Amygdala (tissue), 56 donors: ENCODE results near the gene CUBN.
A peak's percentile ranks its signal among the peaks of the same experiment; 100 is the strongest.

Source experiments
- DNase-seq, 56 donors: peaks; one replicate each; lab custom pipeline; 2025; lab: John Stamatoyannopoulos, UW

CUBN gene

DNA sequence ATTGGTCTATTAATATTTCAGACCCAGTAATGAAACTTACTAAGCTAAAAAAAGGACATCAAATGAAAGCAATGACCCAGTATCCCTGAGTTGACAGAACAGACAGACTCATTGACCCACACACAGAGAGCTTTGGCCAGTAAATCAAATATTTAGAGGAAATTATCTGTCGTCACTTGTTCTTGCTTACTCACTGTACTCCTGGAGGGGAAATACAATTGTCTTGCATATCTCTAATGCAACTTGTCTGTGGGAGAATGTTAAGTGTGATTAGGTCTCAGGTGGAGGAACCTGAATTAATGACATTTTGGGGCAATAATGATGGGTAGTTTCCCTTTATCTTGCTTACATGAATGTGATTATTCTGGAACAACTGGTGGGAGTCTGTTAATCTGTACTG, 80.4 kb downstream of the CUBN start:
- no peak for DNase-seq

DNA sequence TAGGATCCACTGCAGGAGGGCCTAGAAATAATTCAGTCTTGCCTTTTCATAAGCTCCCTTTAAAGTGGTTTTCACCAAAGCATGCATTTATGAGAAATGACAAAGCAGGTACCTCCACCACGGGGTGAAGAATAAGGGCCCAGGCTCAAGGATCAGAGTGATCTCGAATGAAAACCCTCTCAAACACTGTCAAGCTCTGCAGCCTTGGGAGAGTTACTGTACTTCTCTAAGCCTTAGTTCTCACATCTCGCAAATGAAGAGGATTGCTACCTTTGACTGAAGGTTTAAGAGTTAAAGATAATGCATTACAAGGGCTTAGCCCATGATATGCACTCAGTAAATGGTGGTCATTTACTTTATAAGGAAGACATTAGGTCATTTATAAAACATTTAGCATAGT, 81.7 kb downstream of the CUBN start:
- DNase-seq, result no peak

DNA sequence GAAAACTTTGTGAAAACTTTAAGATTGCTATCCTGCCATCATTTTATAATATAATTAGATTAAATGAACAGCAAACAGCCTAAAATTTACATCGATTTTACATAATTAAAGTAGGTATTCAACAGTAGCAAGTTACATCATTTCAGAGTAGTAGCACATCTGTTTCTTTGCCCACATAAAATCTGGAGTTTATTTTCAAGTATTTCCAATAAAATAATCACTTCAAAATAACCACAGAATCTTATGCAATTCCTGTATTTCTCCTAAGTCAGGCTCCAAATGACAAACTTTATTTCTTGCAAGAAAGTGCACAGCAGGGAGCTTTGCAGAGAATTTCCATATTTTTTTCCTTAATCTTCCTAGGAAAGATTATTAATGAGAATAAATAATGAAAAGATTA, 82.6 kb downstream of the CUBN start:
- DNase-seq, result no peak

DNA sequence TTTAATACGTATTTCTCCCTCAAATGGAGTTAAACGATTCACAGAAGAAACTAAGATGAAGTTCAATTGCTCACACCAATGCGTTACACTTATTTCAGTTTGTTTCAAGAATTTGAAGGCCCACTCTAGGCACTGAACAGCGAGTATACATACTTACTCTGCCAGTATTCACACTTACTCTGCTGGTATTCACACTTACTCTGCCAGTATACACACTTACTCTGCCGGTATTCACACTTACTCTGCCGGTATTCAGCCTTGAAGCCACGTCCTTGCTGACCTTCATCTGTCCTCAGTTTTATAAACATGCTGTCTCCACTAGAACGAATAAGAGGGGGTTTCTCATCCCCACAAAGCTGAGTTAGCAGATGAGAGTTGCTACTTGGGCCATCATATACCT, 86.0 kb downstream of the CUBN start:
- DNase-seq, result no peak

DNA sequence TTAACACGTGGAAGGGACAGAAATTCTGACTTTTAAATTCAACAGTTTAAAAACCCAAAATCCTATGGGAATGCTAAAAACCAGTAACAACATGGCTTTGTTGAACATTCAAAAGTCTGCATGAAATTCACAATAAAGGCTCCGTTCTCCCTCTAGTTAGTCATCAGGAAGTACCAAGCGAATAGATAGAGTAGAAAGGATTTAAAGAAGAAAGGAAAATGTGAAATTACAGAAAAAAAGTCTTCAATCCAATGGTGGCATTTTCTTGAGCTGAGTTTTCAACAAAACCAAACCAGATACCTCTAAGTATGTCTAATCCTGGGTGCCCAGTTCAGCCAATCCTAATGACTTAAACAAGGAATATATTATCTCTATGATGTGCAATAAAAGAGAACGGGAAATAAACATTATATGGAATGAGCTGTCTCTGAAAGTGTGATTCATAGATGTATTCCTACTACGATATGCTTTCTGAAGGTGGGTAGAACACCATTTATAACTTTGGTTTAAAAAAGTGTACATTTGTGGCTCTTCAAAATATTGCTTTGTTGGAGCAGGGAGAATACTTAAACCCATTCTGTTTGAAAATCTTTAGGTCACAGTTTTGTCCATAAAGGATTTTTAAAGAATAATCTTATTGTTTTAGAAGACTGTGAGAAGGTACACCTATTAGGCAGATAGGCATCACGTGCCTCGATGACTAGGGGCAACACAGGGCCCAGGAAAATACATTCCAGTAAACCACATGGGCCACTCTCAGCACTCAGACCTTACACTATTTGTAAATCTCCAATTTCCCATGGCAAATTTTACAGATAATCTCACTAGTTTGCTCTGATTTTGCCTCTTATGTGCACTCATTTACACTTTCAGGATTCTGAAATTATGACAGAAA, 87.7 kb downstream of the CUBN start:
- no peak for DNase-seq

DNA sequence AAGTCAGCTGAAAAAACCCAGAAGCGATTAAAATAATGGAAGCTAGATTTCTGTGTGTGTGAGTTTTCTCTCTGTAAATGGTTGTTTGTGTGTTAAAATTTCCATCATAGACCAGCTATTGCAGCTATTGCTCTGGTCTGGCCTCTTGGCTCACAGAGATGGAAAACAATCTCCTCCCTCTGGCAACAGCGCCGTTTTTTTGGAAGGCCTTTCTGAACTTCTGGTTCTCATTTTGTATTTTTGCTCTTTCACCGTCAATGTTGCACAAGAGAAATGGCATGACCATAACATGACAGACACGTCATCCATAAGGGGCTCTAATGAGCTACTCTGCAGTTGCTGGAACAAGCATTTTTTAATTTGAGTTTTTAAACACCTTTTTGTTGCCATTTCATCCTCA, 91.0 kb downstream of the CUBN start:
- DNase-seq, result no peak

DNA sequence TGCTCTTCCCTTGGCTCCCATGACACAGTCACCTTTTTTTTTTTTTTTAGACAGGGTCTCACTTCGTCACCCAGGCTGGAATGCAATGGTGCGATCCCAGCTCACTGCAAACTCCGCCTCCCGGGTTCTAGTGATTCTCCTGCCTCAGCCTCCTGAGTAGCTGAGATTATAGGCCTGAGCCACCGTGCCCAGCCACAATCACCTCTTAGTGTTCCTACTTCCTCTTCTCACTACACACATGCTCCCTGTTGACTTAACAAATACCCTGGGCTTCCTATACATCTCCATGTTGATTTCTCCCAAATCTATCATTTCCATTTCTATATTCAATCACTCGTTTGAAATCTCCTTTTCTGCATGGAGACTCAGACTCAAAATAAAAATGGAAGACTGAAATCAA, 91.7 kb downstream of the CUBN start:
- no peak for DNase-seq

DNA sequence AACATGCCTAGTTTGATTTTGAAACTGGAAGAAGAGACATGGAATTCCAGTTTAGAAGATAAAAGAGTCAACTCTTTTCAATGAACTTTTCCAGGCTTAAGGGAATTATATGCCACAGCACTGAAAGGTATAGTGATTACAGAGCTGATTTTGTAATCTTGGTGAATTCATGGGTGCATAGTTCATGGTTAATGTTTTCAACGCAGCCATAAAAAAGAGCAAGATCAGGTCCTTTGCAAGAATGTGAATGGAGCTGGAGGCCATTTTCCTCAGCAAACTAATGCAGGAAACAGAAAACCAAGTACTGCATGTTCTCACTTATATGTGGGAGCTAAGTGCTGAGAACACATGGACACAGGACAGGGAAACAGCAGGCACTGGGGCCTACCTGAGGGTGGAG, 94.2 kb downstream of the CUBN start:
- DNase-seq, result no peak

DNA sequence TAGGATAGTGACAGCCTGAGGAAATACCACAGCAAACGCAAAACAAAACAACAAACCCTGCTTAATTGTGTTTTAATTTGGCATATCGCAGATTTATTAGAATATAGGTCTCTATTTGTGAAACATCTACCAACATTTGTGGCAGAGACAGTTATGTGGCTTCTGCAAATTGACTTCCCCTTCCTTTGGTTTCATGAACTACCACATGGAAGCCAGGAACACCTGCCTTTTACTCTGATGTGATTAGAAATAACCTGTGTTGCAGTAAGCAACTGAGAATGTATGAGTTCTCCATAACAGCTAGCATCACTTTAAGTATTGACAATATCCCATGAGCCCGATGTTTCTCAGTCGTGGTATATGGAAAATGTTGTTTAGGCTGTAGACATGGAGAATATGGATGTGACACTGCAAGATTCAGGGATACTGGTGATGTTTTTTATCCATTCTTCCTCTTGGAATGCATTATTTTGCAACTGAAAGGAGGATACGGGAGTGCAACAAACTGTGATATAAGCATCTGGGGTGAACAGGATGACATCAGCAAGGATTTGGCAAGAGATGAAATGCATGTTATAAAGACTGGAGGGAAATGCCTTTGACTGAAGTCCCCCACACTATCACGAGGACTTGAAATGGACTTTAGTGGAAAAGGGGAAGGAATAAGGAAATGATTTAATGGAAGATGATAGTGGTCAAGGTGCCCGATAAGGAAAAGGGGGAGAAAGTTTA, 95.9 kb downstream of the CUBN start:
- no peak for DNase-seq

DNA sequence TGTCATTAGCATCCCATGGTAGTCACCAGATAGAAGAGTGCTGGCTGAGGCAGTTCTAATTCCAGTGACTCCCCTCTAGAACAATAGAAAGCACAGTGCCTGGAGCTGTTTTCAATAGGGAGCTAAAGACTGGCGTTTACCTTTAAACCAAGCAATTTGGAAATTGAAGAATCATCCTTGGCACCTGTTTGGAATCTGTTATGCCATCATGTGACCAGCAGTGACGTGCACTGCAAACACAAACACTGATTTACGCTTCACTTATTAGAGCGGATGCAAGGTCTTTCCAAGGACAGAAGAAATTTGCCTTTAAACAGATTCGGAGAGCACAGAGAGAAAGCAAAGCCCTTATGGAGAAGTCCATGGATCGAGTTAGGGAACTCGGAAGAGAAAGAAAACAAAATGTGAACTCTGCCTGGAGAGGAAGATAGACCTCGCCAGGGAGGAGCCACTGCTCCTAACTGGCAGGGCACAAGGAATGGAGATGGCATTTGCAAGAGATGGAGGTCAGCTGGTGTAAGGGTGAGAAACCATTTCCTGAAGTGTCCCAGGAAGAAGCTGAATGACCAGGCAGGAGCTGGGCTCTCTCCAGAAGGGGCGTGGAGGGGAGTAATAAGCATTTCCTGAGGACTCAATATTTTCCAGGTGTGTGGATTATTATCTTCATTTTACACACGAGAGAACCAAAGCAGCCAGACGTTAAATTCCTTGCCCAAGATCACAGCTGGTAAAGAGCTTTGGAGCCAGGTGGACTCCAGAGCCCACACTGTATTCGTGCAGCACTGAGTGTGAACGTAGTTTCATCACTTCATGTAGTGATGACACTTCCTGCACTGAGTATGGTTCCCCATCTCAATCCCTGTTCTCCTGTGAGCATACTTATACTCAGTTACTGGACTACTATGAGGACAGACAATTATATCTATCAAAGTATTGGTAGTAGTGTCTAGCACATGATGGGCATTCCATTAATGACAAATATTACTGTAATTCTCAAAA, 97.7 kb downstream of the CUBN start:
- no peak for DNase-seq

DNA sequence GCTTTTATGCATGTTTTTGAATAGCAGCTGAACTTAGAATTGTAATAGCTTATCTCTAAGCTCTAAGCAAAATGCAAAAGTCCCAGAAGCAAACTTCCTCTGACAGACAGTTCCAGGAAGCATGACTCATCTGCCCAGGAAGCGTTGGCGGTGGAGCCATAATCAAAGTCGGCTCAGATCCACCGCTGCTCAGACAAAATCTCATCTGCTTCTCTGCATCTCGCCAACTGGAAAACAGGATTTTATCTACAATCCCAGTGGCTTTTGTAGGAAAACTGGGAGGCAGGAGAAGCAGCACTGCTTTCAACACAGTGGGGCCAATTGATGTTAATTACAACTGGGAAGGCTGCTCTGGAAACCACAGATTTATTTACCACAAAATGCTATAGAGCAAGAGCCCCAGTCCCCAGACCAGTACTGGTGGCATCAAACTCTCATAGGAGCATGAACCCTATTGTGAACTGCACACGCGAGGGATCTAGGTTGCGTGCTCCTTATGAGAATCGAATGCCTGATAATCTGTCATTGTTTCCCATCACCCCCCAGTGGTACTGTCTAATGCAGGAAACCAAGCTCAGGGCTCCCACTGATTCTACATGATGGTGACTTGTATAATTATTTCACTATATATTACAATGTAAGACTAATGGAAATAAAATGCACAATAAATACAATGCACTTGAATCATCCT, 99.9 kb downstream of the CUBN start:
- DNase-seq, result peak in 33 of 56 donors; percentile 3 to 69 (median 29)

DNA sequence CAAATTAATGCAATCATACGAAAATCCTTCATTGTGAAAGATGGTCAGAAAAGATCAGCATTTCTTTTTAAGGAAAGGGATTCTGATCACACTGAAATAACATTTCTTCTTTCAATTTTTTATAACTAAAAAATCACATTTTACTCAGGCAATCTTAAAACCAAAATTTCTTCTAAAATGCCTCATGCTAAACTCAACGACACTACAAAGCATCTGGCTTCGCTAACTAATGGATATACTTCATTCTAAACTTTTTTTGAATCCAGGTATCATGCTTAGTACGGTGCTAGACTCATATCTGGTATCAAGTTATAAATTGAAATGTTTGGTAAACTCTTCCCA, 100.4 kb downstream of the CUBN start:
- no peak for DNase-seq

DNA sequence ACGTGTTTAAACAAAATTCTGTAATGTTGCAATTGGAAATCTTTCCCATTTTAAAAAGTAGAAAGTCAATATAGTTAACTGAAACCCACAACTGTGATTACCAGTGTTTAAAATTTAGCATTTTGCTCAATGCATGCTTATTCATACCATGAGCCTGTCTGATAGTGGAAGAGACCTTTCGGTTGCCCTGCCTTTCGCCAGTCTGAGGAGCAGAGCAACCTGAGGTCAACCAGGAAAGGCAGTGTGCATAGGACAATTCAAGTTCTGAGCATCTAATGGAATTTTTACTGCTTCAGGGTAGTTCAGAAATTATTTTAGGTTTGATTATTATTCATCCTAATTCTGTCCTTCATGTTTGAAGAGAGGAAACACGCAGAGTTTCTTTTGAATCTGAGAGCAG, 100.8 kb downstream of the CUBN start:
- DNase-seq, result no peak

DNA sequence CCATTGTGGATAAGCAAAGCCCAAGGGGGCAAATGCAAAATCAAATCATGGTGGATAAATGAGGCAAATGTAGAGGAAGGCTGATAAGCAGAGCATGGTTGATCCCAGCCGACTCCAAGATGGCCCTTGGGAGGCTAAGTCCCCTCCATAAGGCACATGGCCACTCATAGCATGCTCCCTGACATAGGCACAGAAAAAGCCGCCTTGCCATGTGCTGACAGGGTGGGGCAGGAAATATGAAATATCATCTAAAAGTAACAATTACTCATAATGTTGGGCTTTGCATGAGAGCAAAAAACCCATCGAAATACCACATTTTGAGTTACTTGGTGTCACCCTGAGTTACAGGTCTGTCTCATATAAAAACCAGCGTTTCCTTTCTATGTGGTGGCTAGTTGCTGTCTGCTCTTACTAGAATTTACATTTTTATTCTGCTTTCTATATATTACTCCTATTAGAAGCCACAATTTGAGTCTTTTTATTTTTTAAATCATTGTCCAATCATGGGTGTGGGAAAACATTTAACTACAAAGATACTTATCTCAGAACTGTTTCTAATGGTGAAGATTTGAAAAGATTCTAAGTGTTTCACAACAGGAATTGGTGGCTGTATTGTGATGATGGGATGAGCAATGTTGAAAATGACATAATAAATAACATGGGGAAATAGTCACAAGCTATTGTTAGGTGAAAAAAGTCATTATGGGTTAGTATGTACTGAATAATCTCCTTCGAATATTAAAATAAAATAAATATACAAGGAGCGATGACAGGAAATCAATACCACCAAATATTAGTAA, 102.7 kb downstream of the CUBN start:
- DNase-seq, result no peak

DNA sequence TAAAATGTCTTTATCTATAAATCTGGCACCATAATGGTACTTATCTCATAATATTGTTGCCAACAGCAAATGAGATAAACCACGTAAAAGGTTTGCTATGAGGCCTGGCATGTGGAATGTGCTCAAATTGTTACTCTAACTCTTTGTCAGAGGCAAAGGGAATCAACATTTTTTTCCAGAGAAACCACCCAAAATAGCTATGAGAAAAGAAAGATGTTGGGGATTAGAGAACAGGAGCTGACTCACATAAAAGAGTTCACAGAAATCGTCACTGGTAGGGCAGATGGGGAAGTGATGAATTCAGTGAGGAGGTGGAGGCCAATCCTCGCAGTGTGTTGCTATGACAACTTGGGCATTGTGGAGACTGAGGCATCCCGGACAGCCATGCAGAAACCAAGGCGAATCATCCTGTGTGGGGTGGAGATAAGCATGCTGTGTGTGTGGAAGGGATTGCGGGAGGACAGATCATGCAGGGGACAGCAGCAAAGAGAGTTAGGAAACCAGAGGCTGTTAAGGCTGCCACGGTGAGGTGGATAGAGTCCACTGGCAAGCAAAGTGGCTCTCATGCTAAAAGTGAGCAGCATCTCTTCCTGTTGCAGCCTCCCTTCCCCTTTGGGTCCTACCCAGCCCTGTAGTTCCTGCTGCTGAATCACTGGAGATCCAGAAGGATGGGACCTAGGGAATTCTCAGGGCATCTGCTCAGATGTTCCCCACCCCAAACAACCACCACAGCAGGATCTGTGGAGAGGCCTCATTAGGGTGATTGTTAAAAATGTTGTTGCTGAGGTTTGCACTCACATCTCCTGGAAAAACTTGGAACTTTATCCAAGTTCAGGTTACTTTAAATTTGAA, 103.9 kb downstream of the CUBN start:
- peak in 24 of 56 donors; percentile 2 to 61 (median 20) for DNase-seq

DNA sequence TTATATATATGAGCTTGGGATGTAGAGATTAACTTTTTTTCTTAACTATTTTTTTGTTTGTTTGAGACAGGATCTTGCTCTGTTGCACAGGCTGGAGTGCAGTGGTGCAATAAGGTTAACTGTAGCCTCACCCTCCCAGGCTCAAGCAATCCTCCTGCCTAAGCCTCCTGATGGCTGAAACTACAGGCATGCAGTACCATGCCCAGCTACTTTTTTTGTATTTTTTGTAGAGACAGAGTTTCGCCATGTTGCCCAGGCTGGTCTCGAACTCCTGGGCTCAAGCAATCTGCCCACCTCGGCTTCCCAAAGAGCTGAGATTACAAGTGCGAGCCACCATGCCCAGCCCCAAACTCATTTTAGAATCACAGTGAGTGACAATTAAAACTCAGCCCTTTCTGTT, 105.2 kb downstream of the CUBN start:
- DNase-seq, result no peak

DNA sequence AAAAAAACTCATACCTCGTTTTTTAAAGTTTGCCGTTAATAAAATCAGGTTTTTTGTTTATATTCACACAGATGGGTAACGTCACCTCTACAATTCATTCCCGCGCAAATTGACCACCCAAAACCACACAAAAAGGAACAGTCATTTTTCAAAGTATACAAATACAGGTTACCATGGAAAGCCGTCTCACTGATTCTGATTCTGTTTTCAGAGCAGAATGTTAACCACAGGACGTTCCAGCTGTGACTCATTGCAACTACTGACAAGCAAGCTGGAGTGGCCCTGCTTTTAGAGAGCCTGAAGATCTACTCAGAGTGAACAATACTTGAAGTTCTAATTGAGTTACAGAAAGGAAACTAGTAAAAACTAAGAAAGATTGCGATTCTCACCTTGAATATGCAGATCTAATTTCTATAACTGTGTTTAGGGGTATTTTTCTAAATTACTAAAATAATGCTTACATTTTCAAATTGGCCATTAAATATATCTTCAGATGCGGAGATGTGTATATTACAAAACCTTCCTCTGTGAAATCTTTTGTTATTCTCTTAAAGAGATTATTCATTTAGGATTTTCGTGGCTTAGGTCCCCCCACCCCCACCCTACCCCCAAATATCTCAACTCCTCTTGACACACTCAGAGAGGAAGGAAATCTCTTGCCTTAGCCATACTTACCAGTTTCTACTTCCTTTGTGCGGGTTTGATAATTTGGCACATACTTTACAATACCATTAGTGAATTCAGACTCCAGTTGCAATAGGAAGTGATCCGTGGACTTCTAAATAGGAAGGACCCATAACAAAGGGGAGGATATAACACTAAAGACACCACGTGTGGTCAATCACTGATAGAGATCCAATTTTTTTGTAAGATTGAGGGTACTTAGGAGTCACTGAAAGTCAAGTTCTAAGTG, 106.0 kb downstream of the CUBN start:
- DNase-seq, result no peak
